Calu3 (cell line): Measurements from ENCODE around the gene PLLP. TPM values are rescaled to one million over a fixed set of nuclear protein-coding genes. Genes with fewer than 3 reads are reported as not detected.

Source experiments
- BruUV-seq: library from RNA; stranded (reverse); fragments of 400-500 nt; replicated peaks from 2 replicates; lab custom pipeline; 2021; lab: Mats Ljungman, UMichigan
- CTCF ChIA-PET: fragments of 300-600 bp; sonication (Branson Sonifier 250); formaldehyde crosslinking; loops from one replicate; lab custom pipeline; 2022; ENCODE audit warnings: antibody characterized with exemption; lab: Charles Lee
- DNase-seq: peaks from one replicate; pipeline ENCODE4 v3.0.0; 2022
- H3K27ac Mint-ChIP-seq: one replicate; pipeline ENCODE4 v1.8.0; 2022; ENCODE audit warnings: mixed read lengths; ENCODE audit not compliant: unreplicated experiment
- H3K27me3 Mint-ChIP-seq: one replicate; pipeline ENCODE4 v1.8.0; 2022; ENCODE audit warnings: mixed read lengths; ENCODE audit not compliant: unreplicated experiment
- H3K36me3 Mint-ChIP-seq: one replicate; pipeline ENCODE4 v1.8.0; 2022; ENCODE audit warnings: mild to moderate bottlenecking, moderate library complexity, mixed read lengths; ENCODE audit not compliant: insufficient read depth, unreplicated experiment
- H3K4me1 Mint-ChIP-seq: one replicate; pipeline ENCODE4 v1.8.0; 2022; ENCODE audit warnings: mild to moderate bottlenecking, low read depth, mixed read lengths; ENCODE audit not compliant: unreplicated experiment
- H3K4me3 Mint-ChIP-seq: one replicate; pipeline ENCODE4 v1.8.0; 2022; ENCODE audit warnings: mild to moderate bottlenecking, low read depth, moderate library complexity, mixed read lengths; ENCODE audit not compliant: unreplicated experiment
- H3K9me3 Mint-ChIP-seq: one replicate; pipeline ENCODE4 v1.8.0; 2022; ENCODE audit warnings: low read depth, mixed read lengths; ENCODE audit not compliant: unreplicated experiment
- intact Hi-C: fragments of 100-400 bp; cut with micrococcal nuclease; formaldehyde crosslinking; loops from one replicate; pipeline ENCODE4 v1.10.0; 2022; ENCODE audit not compliant: unreplicated experiment
- total RNA-seq: library from RNA; stranded (reverse); gene quantifications from 2 replicates; pipeline ENCODE4 v1.2.3, GENCODE V29; 2022
- TF ChIP-seq, protein P1 (sequence below): fragments of 200-600 bp; IDR thresholded peaks from one replicate; pipeline ENCODE4 v1.8.0; 2022; ENCODE audit warnings: antibody characterized with exemption; ENCODE audit not compliant: unreplicated experiment

Gene PLLP
- total RNA-seq, 1 experiment from 2014 or later = 38.3 TPM

- peaks cover 41% of the 10 kb centered on the region for H3K36me3 Mint-ChIP-seq
- CTCF ChIA-PET = interaction anchor here (0.5 to 3.2 kb wide), 10 partner anchors 8 to 170 kb away, joined by 3 to 18 read pairs (median 5); partner anchors contain the start of genes PSME3IP1 and RSPRY1
Observed at GRCh38 chr16:57252148-57252721, 32.2 kb downstream of the PLLP start.

DNA sequence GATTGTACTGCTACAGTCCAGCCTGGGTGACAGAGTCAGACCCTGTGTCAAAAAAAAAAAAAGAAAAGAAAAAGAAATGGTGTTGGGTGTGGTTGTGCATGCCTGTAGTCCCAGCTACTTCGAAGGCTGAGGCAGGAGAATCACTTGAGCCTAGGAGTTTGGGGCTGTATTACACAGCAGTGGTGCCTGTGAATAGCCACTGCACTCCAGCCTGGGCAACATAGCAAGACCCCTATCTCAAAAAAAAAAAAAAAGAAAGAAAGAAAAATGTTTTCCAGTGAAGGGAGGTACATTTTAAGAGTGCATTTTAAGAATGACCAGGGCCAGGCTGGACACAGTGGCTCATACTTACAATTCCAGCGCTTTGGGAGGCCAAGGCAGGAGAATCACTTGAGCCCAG is 33.1 kb downstream of the PLLP start:
- TF ChIP-seq, protein P1, sequence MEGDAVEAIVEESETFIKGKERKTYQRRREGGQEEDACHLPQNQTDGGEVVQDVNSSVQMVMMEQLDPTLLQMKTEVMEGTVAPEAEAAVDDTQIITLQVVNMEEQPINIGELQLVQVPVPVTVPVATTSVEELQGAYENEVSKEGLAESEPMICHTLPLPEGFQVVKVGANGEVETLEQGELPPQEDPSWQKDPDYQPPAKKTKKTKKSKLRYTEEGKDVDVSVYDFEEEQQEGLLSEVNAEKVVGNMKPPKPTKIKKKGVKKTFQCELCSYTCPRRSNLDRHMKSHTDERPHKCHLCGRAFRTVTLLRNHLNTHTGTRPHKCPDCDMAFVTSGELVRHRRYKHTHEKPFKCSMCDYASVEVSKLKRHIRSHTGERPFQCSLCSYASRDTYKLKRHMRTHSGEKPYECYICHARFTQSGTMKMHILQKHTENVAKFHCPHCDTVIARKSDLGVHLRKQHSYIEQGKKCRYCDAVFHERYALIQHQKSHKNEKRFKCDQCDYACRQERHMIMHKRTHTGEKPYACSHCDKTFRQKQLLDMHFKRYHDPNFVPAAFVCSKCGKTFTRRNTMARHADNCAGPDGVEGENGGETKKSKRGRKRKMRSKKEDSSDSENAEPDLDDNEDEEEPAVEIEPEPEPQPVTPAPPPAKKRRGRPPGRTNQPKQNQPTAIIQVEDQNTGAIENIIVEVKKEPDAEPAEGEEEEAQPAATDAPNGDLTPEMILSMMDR = no peak
- intact Hi-C loops = loop anchor here (10.0 kb wide), 1 partner anchor 317 kb away; the partner anchor contains the start of gene HERPUD1
- DNase-seq = no peak
- Mint-ChIP-seq H3K4me1 (peaks cover 12% of the 10 kb centered on the region), H3K4me3 (no peak overlapping the region), H3K27ac (peak overlapping the region; percentile 61), H3K27me3 (no peaks in the 10 kb centered on the region), H3K36me3 (peaks cover 36% of the 10 kb centered on the region), H3K9me3 (no peaks in the 10 kb centered on the region)
- CTCF ChIA-PET = interaction anchor here (0.9 to 3.2 kb wide), 2 partner anchors 28 to 48 kb away, joined by 3 to 18 read pairs; no protein-coding TSS in a partner anchor
- no TSS peak for BruUV-seq

More at GRCh38 chr16:57252148-57252721, 32.2 kb downstream of the PLLP start:
- Mint-ChIP-seq H3K9me3 (no peaks in the 10 kb centered on the region), H3K4me3 (peak overlapping the region; percentile 43), H3K27ac (peak overlapping the region; percentile 77), H3K27me3 (no peaks in the 10 kb centered on the region), H3K4me1 (peaks cover 12% of the 10 kb centered on the region)
- TF ChIP-seq, protein P1 = no peak
- intact Hi-C loops = loop anchor here (2.0 to 10.0 kb wide), 2 partner anchors 47 to 317 kb away; partner anchors contain the start of gene HERPUD1
- DNase-seq = peak; percentile 81
- no TSS peak for BruUV-seq

DNA sequence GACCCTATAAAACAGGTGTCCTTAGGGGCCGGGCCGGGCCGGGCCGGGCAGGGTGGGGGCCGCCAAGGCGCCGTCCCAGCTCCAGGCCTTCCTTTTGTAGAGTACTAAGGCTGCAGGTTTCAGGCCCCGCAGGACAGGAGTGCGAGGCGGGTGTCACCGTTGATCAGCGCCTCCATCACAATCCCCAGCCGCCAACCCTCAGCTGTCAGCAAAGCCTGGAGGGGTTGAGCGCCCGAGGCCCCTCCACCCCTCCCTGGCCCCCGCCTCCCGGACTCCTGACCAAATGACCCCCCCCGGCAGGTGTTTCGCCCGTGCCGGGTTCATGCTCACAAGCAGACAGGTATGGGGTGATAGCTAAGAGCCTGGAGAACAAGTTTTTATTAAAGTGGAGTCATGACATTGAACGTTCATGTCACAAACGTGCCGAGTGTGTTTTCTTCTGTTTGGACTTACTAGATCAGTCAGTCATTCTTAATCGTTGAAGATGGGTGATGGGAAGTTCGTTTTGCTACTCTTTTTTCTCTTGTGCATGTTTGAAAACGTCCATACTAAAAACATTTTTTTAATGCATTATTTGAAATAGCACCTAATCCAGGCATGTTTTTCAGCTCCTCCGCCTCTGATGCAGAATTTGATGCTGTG is 38.9 kb downstream of the PLLP start:
- no peak for DNase-seq
- peak overlapping the region; percentile 72 for H3K27ac Mint-ChIP-seq
- intact Hi-C loops = loop anchor here (2.0 kb wide), 1 partner anchor 31 kb away; no protein-coding TSS in a partner anchor
- TF ChIP-seq, protein P1 = no peak
- peaks cover 13% of the 10 kb centered on the region for H3K4me1 Mint-ChIP-seq
- H3K4me3 Mint-ChIP-seq = peak overlapping the region; percentile 82
- no peaks in the 10 kb centered on the region for H3K27me3 Mint-ChIP-seq
- peaks cover 35% of the 10 kb centered on the region for H3K36me3 Mint-ChIP-seq
- no TSS peak for BruUV-seq
- no peaks in the 10 kb centered on the region for H3K9me3 Mint-ChIP-seq
- CTCF ChIA-PET = interaction anchor here (0.6 to 1.8 kb wide), 9 partner anchors 8 to 171 kb away, joined by 3 to 11 read pairs (median 4); partner anchors contain the start of genes PLLP, PSME3IP1 and RSPRY1

DNA sequence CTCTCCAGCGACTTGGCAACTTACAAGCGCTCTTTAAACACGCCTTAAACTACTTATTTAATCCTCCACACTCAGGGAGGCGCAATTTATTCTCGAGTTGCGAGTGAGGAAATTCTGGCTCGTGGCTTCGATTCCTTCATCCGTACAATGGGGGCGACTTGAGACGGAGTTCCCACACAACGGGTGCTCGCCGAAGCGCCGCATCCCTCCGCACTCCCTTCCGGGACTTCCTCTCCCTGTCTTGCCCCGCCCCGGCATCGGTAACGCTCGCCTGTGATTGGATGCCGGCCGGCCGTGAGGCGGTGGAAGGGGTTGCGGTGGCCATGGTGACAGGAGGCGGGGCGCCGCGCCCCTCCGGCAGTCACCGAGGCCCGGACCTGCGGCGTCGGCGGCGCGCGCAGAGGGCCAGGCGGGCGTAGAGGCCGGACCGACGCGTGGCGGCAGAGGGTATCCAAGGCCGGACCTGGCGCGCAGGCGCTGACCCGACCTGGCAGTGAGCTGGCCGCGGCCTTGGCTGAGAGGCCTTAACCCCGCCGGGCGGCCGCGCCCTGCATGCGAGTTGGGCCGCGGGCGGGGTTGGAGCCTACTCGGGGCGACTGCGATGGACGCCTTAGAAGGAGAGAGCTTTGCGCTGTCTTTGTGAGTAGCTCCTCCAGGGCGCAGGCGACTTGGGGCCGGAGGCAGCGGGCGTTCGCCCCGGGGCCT is 39.6 kb downstream of the PLLP start, which contains the start of gene ARL2BP:
ARL2BP (plus strand) TSS at position 493 of the 705 bp plus-strand sequence; CDS start at position 602, 109 bp downstream.
- TF ChIP-seq, protein P1 = no peak
- CTCF ChIA-PET = interaction anchor here (0.6 to 1.8 kb wide), 9 partner anchors 8 to 172 kb away, joined by 3 to 11 read pairs (median 4); partner anchors contain the start of genes PLLP, PSME3IP1 and RSPRY1
- peak; percentile 100 for DNase-seq
- Mint-ChIP-seq H3K27ac (peak within 1 kb of the TSS; percentile 97), H3K36me3 (peaks cover 35% of the 10 kb centered on the region), H3K4me1 (peaks cover 13% of the 10 kb centered on the region), H3K27me3 (no peaks in the 10 kb centered on the region), H3K9me3 (no peaks in the 10 kb centered on the region), H3K4me3 (peak within 1 kb of the TSS; percentile 82)
- intact Hi-C loops = loop anchor here (1.0 to 5.0 kb wide), 3 partner anchors 32 to 55 kb away; no protein-coding TSS in a partner anchor
- BruUV-seq = no TSS peak
